GM18508 (cell line): ENCODE data around the gene INPP4A.

Experiments
- ATAC-seq: cut with Tn5 transposase; IDR thresholded peaks from one replicate; pipeline ENCODE4 v1.9.1; 2021; ENCODE audit warnings: moderate number of reproducible peaks; ENCODE audit not compliant: insufficient read depth, unreplicated experiment

The INPP4A gene

GRCh38 chr2:98472961-98473746, 28.5 kb downstream of the INPP4A start:
- no peak for ATAC-seq

GRCh38 chr2:98473995-98474780, 29.5 kb downstream of the INPP4A start:
- no peak for ATAC-seq

GRCh38 chr2:98474979-98475632, 30.4 kb downstream of the INPP4A start:
- no peak for ATAC-seq

- ATAC-seq: no peak
Measured at GRCh38 chr2:98476192-98476868, 31.7 kb downstream of the INPP4A start.

GRCh38 chr2:98477036-98477435, 32.4 kb downstream of the INPP4A start:
- no peak for ATAC-seq

GRCh38 chr2:98477506-98477905, 32.8 kb downstream of the INPP4A start:
- ATAC-seq: no peak

GRCh38 chr2:98478088-98478551, 33.5 kb downstream of the INPP4A start:
- no peak for ATAC-seq

GRCh38 chr2:98478907-98479306, 34.2 kb downstream of the INPP4A start:
- no peak for ATAC-seq

GRCh38 chr2:98479371-98479770, 34.7 kb downstream of the INPP4A start:
- no peak for ATAC-seq

- no peak for ATAC-seq
Measured at GRCh38 chr2:98479959-98480524, 35.4 kb downstream of the INPP4A start.

GRCh38 chr2:98480598-98480997, 35.9 kb downstream of the INPP4A start:
- no peak for ATAC-seq

- ATAC-seq: no peak
Measured at GRCh38 chr2:98482362-98482761, 37.7 kb downstream of the INPP4A start.

- peak; percentile 60 for ATAC-seq
Measured at GRCh38 chr2:98483257-98483861, 38.7 kb downstream of the INPP4A start.

- no peak for ATAC-seq
Measured at GRCh38 chr2:98484121-98484557, 39.5 kb downstream of the INPP4A start.

GRCh38 chr2:98484652-98485452, 40.2 kb downstream of the INPP4A start:
- no peak for ATAC-seq

- ATAC-seq: no peak
Measured at GRCh38 chr2:98485453-98485755, 40.7 kb downstream of the INPP4A start.

GRCh38 chr2:98486374-98486981, 41.8 kb downstream of the INPP4A start:
- no peak for ATAC-seq

GRCh38 chr2:98487101-98487805, 42.6 kb downstream of the INPP4A start:
- no peak for ATAC-seq
